ENCODE measurements around the gene GORASP1.

Gene GORASP1

DNA sequence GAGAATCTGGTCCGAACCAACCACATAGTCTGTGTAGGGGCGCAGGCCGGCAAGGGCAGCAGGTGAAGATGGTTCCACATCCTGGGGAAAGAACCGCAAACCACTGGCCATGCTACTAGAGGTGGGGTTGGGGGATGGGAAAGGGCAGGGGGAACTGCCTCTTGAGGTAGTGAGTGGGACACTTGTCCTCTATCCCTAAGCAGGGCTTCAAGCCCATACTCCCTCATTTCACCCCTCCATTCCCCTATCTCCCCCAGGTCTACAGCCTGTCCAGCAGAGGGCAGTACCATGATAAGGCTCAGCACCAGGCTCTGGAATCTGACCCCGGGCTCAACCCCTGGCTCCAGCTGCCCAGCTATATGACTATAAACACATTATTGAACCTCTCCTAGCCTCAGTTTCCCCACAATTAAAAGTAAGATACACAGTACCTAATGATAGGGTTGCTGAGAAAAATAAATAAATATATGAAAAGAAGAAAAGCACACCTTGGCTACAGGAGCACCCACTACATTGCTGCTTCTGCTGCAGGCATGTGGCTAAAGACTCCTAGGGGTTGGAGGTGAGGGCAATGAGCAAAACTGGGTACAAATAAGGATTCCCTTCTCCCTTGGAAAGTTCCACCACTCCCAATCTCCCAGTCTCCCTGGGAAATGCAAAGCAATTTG, 6.3 kb downstream of the GORASP1 start:
- no peak for DNase-seq

DNA sequence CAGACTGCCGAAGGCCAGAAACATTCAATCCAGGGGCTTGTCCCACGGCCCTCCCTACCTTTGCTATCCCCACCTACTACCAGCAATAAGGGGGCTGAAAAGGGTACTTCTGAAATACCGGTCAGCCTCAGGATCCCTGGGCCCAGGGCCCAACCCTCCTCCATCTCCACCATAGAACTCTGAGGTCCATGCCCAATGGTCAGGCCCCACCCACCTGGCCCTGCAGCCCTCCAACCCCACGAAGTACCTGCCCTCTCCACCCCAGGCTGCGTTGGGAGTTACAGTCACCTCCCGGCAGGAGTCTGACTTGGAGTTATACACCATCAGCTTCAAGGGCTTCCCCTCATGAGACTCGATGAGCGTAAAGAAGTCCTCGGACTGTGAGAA, 6.9 kb downstream of the GORASP1 start:
- no peak for DNase-seq

DNA sequence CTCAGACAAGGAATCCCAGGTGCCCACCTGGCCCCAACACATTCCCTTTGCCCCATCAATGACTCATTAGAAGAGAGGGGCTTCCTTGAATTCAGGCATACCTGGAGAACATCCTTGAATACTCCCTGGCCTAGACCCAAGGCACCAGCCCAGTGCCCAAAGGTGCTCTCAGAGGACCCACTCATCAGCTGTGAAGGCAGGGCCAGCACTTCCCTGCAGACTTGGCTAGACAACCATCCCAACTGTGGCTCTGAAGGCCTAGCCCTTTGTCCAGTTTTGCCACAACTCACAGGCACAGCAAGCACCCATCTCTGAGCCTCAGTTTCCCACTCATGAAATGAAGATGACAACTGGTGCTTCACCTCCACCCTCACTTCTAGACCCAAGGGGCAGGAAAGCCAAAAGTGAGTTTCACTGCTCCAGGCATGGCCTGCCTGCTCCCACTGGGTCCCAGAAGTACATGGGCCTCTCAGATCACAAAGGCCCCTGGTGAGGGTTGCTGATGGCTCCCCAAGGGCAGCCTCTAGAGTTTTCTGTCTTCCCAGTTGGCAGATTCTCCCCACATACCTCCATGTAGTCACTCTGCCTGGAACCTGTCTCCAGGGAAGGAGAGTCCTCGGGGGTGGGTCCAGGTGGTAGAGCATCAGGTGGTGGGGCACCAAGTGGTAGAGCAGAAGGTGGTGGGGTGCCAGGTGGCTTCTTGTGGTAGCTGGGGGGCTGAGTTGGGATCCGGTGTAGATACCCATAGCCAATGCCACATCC, 7.5 kb downstream of the GORASP1 start:
- no peak for DNase-seq

DNA sequence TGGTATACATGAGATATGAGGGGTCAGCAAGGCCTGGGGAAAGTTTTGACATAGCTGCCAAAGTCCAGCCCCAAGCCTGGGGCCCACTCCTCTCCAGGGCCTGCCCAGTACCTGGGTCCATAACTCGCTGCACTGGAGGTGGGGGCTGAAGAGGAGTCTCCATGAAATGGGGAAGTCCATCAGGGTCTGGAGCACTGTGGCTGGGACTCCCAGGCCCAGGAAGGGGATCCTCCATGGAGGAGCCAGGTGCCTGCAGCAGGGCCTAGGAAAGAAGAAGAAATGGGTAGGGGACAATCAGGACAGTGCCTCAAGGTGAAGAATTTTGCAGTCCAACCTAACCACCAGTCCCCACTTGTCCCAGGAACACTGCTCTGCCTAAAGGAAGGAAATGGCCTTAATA, 8.2 kb downstream of the GORASP1 start:
- no peak for DNase-seq

DNA sequence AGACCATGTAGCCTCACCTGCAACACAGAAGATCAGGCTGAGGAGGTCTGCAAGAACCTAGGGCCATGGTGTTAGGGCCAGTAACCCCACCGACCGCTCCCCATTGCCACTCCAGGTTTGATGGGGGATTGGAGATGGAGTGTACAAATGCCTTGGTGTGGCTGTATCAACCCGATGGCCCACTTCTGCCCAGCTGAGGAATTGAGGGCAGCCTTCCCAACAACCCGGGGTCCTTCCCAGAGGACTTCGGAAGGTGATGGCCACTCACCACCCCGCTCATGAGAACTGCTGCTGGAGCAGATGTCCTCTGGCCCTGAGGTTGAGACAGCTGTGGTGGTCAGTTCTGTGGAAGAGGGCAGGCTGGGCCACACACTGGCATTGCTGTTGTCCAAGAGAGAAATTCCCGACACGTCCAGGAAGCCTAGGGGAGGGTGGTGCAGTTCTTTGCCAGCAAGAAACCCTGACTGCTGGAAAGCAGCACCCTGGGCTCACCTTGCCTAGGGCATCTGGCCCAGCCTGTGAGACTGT, 8.9 kb downstream of the GORASP1 start:
- DNase-seq = no peak

DNA sequence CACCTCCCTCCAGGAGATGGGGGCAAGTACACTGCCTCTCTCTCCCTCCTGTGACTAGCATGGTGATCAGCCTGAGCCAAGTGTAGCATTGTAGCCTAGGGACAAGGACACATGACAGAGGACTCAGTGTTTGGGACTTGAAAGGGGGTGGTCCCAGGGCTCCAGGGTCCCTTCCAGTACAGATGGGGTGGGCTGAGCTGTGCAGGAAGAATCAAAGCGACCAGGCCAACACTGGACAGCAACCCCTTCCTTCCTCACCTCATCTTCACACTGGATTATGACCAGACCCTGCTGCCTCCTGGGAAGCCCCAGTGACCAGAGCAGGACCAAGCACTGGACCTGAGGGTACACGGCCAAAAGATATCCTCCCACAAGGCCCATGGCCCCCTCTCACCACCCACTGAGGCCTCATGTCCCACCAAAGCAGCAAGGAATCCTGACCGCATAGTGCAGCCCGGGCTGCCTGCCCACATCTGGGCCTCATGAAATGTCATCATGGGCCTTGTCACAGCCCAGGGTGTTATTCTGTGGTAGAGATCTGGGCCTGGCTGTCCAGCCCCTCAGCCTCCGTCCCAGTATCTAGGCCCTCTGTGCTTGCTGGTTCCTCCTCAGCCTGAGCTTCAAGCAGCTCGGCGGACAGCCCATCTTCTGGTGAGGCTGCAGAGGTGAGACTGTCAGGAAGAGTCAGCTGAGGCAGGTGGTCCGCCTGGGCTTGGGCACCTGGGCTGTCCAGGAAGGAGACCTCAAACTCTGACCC, 9.5 kb downstream of the GORASP1 start:
- DNase-seq = no peak

DNA sequence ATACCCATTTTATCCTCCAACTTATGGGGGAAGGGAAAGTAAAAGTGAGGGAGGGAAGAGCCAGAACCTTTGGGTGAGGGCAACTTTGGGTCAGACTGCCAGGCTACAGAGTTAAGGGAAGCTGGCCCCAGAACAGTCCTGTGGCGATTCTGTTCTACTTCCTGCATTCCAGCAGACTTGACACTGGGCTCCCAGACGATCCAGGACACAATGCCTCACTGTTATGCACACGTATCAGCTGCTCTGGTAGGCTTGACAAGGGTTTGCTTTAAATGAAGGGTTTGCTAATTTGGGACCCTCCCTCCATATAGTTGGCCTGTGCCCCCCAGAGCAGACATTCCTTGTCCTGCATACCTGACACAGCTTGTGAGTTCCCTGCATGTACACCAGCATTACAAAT, 10.7 kb downstream of the GORASP1 start:
- DNase-seq = no peak

DNA sequence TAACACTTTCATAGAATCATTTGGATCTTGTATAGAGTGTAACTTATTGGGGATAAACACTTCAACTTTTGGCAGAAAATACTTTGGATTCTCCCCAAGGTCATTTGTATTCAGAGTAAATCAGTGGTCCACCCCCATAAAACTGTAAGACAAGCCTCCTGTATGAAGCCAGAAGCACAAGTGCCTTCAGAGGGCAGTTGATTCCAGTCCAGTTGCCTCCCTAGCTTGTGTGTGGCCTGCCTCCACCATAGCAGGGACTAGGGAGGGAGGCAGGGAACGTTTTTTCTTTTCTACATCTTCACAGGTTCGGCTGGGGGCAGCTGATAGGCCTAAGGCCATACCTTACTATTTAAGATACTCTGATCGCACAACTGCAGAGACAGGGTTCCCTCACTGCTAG, 11.6 kb downstream of the GORASP1 start:
- DNase-seq = no peak

DNA sequence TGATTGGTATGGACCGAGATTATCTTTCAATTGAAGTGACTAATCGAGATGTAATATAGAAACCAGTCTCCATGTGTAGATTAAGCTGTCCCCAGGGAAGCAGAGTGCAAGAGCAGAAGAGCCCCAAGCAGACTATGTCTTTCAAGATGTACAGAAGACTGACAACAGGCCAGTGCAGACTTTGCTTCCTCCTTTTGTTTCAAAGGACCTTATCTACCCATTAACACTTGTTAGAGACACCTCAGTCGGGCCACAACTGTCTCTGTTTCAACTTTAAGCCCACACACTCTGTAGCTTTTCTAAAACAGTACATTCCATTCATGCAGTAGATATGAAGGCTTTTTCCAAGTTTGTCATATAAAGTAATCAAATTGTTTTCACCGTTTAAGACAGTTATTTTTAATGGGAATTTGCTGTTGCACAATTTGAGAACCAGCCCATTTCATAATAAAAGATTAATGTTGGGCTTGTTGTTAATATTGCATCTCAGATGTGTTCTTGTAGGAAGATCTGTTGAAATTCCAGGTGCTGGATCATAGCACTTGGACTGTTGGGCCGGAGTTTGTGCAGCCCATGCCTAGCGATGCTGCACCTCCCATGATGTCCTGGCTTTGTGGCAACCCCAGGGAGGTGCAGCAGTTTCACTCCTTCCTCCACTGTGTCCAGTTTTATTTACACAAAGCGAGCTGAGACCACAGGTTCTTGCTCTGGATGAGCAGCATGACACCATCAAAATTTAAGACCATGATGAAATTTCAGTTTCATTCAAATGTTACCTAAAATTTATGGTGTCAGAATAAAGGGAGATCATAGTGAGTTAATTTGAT, 12.4 kb downstream of the GORASP1 start:
- DNase-seq = no peak

DNA sequence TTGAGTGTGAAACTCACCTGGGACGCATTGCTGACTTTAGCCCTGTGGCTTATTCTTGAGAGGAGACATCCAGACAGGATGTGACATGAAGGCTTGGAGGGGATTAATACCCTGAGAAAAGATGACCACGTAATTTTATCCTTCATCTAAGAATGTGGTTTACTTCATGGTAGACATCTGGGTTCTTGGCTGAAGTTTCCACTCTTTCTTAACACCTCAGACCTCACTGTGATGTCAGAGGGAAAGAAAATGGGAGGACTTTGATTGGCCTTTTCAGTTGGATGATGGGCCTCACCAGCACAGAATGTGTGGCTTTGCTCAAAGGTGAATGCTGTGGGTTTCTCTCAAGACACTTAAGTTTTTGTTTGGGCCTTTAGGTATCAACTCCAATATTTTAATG, 16.5 kb downstream of the GORASP1 start:
- no peak for DNase-seq

DNA sequence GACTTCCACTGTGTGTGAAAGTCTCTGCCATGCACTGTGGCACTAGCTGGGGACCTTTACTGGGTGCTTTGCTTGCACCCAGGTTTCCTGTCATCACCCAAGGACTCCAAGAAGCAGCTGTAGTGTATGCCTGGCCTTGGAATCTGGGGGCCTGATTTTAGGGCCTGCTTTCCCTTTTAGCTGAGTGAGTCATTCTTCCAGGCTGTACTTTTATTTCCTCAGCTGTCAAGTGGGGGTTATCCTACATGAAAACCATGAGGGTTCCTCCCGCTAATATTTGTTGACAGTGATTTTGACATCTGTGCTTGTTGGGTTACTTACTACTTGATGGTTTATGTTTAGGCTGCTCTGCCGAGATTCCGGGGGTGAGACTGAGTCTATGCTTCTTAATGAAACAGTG, 18.5 kb downstream of the GORASP1 start:
- no peak for DNase-seq

DNA sequence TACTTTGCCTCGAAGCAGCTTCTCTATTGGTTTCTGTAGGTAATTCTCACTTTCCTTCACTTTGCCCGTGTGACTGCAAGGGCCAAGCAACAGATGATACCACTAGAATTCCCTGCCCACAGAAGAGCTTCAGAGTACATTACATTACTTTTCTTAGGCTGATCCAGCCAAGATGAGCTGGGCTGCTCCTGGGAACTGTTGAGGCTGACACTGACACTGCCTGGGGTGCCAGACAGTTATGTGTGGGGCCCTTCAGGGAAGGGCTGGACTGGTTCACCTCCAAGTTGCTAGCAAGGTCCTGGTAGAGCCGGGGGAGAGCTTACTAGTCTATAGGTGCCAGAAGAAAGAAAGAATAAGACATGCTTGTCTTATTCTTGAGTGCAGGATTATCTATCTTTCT, 19.0 kb downstream of the GORASP1 start:
- no peak for DNase-seq

DNA sequence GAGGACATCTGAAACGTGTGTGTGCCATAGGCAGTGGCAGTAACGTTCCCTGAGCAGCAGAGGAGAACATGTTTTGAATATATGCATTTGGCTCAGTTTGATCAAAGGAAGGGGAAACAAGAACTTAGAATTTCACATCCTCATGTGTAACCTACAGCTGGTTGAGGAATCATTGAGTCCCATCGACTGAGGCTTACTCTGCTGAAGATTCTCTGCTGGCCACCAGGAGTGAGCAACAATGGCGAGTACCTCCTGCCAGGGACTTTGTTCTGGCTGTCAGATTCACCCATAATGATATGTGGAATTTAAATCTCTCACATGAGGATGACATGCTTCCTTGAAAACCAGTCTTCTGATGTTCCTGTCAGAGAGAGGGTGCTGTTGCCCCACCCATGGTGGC, 21.3 kb downstream of the GORASP1 start:
- DNase-seq = no peak

DNA sequence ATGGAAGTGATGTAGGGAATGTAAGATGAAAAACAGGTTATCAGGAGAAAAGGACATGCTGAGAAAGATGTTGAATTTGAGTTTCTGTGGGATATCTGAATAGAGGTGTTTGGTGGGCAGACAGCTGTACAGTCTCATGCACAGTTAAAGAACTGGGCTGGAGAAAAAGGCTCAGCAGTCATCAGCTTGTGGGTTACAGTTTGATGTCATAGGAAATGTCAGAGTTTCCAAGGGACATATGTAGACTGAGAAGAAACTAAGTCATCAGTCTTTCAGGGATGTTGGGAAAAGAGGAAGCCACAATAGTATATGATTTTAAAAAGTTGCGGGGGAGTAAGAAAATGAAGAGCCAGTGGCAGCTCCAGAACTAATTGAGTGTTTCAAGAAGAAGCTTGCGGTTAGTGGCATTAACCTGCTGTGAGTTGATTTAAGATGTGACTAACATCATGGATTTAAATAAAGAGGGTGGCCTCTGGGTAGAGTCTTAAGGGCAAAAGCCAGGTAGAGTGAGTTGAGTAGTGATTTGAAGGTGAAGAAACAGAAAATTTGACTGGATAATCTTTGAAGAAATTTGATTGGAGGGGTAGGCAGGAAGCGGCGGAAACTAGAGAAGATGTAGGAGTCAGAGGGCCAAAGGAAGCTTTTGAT, 24.6 kb downstream of the GORASP1 start:
- no peak for DNase-seq

DNA sequence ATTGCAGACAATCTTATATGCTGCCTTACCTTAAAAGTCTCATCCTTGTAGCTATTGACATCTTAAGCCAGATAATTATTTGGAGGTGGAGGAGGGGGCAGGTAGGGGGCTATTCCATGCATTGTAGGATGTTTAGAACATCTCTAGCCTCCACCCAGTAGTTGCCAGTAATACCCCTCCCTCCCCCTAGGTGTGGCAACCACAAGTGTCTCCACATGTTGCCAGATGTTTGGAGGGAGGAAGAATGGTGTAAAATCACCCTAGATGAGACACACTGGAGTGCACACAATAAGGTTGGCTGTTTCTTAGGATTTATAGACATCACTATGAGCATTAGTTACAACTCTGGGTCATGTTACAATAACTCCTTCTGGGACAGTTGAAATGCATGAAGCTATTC, 27.4 kb downstream of the GORASP1 start:
- no peak for DNase-seq

DNA sequence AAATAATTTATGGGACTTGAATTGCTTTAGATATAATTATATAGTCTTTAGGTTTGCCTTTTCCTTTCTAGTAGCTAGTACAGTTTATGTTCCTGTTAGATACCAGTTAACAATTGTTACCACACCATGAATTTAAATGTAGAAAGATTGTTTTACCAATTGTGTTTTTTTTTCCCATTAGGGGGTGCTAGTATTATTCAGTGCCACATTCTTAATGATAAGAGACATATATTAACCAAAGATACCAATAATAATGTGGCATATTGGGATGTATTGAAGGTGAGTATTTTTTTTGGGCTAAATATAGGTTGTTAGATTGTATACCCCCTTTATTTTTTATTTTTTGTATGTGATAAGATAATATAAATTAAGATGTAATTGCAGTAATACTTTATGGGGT, 27.9 kb downstream of the GORASP1 start:
- no peak for DNase-seq

DNA sequence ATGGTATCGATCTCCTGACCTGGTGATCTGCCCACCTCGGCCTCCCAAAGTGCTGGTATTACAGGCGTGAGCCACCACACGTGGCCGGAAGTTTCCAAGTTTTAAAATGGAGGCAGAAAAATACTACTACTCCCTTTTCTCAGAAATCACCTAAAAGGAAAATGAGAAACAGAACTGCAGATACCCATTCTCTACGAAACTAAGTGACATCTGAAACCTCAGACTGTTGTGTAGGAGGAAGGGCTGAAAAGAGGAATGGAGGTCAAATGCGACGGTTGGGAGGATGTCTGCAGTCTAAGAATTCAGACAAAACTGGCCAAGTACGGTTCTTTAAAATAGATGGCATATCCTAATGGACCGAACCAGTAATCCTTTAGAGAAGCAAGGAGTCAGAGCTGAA, 31.5 kb downstream of the GORASP1 start:
- DNase-seq = no peak

DNA sequence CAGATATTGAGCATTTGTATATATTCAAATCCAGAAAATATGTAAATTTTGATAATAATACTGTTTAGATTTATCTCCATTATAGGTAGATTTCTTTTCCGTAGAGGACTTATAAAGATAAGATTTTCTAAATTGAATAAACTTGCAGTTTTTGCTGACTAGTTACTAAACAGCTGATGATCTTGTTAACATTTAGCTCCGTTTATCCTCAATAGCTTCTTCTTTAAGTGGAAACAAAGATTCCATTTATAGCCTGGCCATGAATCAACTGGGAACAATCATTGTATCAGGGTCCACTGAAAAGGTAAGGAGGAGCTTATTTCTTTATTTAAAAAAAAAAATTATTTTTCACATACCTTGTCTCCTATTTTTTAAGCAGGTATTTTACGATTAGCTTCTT, 38.9 kb downstream of the GORASP1 start:
- no peak for DNase-seq

DNA sequence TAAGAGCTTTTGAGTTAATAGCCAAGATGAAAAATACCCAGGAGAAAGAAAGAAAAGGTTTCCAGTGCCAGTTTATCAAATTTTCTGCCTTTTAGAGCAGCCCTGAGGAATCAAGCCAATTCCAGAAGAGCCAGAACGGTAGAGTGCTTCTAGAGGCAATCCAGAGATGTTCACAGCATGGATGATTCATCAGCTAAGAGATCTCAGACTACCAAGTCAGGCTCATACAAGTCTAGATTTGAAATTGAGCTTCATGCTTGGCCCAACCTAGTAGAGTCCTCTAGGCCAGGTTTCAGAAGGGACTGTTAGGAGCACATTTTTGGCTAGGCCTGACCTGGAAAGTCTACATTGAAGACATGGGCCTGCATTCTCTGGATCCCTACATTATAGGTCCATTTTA, 40.1 kb downstream of the GORASP1 start:
- DNase-seq = peak; percentile 15

DNA sequence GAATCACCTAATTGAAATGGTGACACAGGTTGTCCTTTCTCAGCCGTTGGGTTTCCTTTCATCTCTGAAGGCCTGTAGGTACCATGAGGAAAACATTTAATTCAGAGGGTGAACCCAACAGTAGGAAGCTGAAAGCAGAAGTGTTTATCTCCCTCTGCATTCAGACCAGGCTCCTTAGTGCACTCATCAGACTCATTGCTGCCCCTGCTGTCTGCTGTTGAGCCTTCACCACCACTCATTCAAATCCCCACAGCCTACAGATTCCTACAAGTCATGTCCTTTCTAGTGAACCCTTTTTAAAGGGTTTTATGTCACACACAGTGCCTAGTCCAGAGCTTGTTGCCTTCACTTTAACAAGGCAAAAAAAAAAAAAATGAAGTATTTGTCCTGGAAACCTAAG, 42.2 kb downstream of the GORASP1 start:
- DNase-seq = peak; percentile 69

DNA sequence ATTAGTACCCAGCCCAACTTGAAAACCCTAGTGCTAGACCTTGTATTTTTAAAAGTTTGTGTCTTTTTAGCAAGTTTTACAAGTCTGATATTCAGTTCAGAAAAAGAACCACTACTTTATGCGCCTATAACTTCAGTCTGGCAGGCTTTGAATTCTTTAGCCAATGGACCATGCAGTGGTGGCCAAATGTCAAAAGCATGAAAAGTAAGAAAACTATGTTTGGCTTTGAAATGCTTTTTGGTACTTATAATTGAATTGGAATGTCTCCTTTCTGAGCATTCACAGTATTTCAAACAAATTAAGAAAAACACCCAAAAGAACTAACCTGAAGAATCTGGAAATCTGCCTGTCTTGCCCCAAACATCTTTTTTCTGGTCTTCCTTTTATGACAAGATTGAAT, 42.8 kb downstream of the GORASP1 start:
- DNase-seq = peak; percentile 78

DNA sequence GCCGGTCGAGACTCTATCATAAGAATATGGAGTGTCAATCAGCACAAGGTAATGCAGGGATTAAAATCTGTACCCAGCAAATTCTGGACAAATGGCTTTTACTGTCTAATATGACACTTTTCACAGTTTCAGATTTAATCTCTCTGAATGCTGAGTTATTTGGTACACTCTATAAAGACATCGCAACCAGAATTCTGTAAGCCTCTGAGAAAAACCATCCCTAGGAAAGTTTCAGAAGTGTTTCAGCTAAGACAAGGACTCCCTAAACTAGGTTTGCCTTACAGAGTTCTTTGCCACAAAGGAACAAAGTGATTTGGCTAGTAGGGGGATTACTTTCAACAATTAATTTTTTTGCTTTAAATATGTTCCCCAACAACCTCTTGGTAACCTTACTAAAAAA, 44.3 kb downstream of the GORASP1 start:
- DNase-seq = no peak

DNA sequence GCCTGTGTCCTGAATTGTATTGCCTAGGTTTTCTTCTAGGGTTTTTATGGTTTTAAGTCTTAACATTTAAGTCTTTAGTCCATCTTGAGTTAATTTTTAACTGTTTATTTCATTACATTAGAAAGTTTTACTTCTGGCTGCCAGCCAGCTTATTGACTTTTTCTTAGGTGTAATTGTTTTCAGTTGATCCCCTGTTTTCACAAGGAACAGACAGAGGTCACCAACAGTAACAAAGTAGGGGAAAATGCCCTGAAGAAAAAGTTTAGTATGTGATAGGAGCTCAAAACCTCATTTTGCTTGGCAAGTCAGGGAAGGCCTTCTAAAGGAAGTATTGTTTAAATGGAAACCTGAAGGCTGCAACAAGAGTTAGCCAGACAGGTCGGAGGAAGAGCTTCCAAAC, 45.2 kb downstream of the GORASP1 start:
- no peak for DNase-seq
